A673 (cell line): ENCODE results near the gene FGGY. TPM values are rescaled to one million over a fixed set of nuclear protein-coding genes. Genes with fewer than 3 reads are reported as not detected.

ENCODE experiments used
- BruUV-seq: library from RNA; stranded (reverse); fragments of 400-500 nt; replicated peaks from 2 replicates; lab custom pipeline; 2021; lab: Mats Ljungman, UMichigan
- CTCF ChIA-PET: fragments of 300-600 bp; sonication (Branson Sonifier 250); formaldehyde crosslinking; loops from one replicate; lab custom pipeline; 2022; ENCODE audit warnings: antibody characterized with exemption; lab: Charles Lee
- POLR2A ChIA-PET: fragments of 300-600 bp; sonication (Branson Sonifier 250); formaldehyde crosslinking; loops from one replicate; lab custom pipeline; 2022; ENCODE audit warnings: antibody characterized with exemption; ENCODE audit not compliant: low non-redundant PET; lab: Charles Lee
- DNase-seq: peaks from one replicate; pipeline ENCODE4 v3.0.0-alpha.2; 2015; ENCODE audit warnings: low spot score
- H3K27ac ChIP-seq: fragments of 200-600 bp; sonication (generic); 2 replicates; pipeline ENCODE4 v1.5.1; 2016; ENCODE audit warnings: mixed run types, low read depth, mild to moderate bottlenecking, mixed read lengths, antibody characterized with exemption, low read length; ENCODE audit not compliant: poor library complexity, severe bottlenecking
- H3K27me3 ChIP-seq: fragments of 200-600 bp; sonication (generic); replicated peaks from 2 replicates; pipeline ENCODE4 v1.6.1; 2017; ENCODE audit warnings: mixed run types, low read depth, mild to moderate bottlenecking, mixed read lengths, antibody characterized with exemption, low read length; ENCODE audit not compliant: insufficient read depth, poor library complexity
- H3K36me3 ChIP-seq: fragments of 200-600 bp; sonication (generic); 2 replicates; pipeline ENCODE4 v1.6.1; 2016; ENCODE audit warnings: mixed run types, mild to moderate bottlenecking, mixed read lengths, antibody characterized with exemption, low read length; ENCODE audit not compliant: insufficient read depth, poor library complexity, severe bottlenecking
- H3K4me1 ChIP-seq: fragments of 200-600 bp; sonication (generic); 2 replicates; pipeline ENCODE4 v1.6.1; 2017; ENCODE audit warnings: mixed run types, mild to moderate bottlenecking, mixed read lengths, antibody characterized with exemption, low read length; ENCODE audit not compliant: insufficient read depth, poor library complexity, severe bottlenecking
- H3K4me3 ChIP-seq: fragments of 200-600 bp; sonication (generic); 2 replicates; pipeline ENCODE4 v1.5.1; 2016; ENCODE audit warnings: low read depth, mixed run types, mild to moderate bottlenecking, mixed read lengths, low read length; ENCODE audit not compliant: poor library complexity, severe bottlenecking
- H3K9me3 ChIP-seq: fragments of 200-600 bp; sonication (generic); 2 replicates; pipeline ENCODE4 v1.6.1; 2016; ENCODE audit warnings: mixed run types, low read depth, mild to moderate bottlenecking, mixed read lengths, antibody characterized with exemption, low read length; ENCODE audit not compliant: poor library complexity, severe bottlenecking
- CTCF ChIP-seq: fragments of 300-800, 200-600 bp; sonication (generic); conservative IDR thresholded peaks from 2 replicates; pipeline ENCODE4 v1.5.1; 2017; ENCODE audit warnings: low read depth, mild to moderate bottlenecking, antibody characterized with exemption, low read length, moderate library complexity, mixed read lengths
- EZH2 ChIP-seq: fragments of 200-600 bp; sonication (generic); IDR thresholded peaks from 2 replicates; pipeline ENCODE4 v1.6.1; 2017; ENCODE audit warnings: borderline replicate concordance, low read depth, mild to moderate bottlenecking, mixed read lengths, antibody characterized with exemption, low read length; ENCODE audit not compliant: poor library complexity, severe bottlenecking
- intact Hi-C: fragments of 100-400 bp; cut with micrococcal nuclease; formaldehyde crosslinking; loops from one replicate; pipeline ENCODE4 v1.10.0; 2022; ENCODE audit not compliant: unreplicated experiment
- total RNA-seq: library from RNA; stranded (reverse); gene quantifications from 2 replicates; pipeline ENCODE4 v1.2.3, GENCODE V29; 2021

The FGGY gene
- total RNA-seq, 1 experiment from 2014 or later, result 2.6 TPM

DNA sequence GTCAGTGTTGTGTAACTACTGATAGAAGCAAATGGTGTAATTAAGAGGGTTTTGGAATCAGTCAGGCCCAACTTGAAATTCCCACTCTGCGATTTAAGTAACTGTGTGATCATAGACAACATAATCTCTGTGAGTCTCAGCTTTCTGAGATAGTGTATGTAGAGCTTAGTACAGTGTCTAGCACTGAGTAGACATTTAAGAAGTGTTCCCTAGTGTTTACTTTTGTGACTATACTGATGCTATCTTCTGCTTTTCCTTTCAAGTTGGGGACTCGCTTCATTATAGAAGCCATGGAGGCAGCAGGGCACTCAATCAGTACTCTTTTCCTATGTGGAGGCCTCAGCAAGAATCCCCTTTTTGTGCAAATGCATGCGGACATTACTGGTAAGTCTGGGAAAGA is 370.1 kb downstream of the FGGY start:
- H3K4me3 ChIP-seq, result no peak overlapping the region
- H3K4me1 ChIP-seq, result no peaks in the 10 kb centered on the region
- no peak for TF ChIP-seq EZH2
- TF ChIP-seq CTCF, result no peak
- CTCF ChIA-PET, result no interaction called here
- no peaks in the 10 kb centered on the region for H3K36me3 ChIP-seq
- no peak overlapping the region for H3K27ac ChIP-seq
- intact Hi-C loops, result no loop called here
- H3K27me3 ChIP-seq, result no peaks in the 10 kb centered on the region
- no peaks in the 10 kb centered on the region for H3K9me3 ChIP-seq
- POLR2A ChIA-PET, result no interaction called here
- BruUV-seq, result no TSS peak
- DNase-seq, result no peak

GRCh38 chr1:59669752-59670312 is 372.9 kb downstream of the FGGY start:
- H3K9me3 ChIP-seq, result no peaks in the 10 kb centered on the region
- intact Hi-C loops, result no loop called here
- no TSS peak for BruUV-seq
- POLR2A ChIA-PET, result no interaction called here
- H3K27ac ChIP-seq, result no peak overlapping the region
- no peaks in the 10 kb centered on the region for H3K4me1 ChIP-seq
- TF ChIP-seq EZH2, result no peak
- TF ChIP-seq CTCF, result no peak
- CTCF ChIA-PET, result no interaction called here
- DNase-seq, result peak; percentile 40
- H3K27me3 ChIP-seq, result no peaks in the 10 kb centered on the region
- H3K36me3 ChIP-seq, result no peaks in the 10 kb centered on the region
- no peak overlapping the region for H3K4me3 ChIP-seq

DNA sequence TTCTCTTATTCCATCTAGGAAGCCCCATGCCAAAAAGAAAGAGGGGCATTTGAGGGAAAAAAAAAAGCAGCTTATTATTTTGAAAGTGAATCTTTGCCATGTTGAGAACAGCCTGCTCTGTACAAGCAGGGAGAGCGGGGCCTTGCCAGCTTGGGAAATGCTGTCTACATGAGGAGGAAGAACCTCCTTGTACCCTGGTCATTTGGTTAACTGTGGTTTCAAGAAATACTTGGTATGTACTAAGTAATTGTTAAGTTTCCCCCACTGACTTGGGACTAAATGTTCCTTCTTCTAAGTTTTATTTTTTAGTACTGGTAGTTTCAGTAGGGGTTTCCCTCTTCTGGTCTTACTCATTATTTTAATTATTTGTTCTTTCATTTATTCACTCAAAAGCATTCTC is 373.8 kb downstream of the FGGY start:
- Histone ChIP-seq H3K4me3 (no peak overlapping the region), H3K36me3 (no peaks in the 10 kb centered on the region), H3K9me3 (no peaks in the 10 kb centered on the region), H3K27ac (no peak overlapping the region), H3K27me3 (no peaks in the 10 kb centered on the region), H3K4me1 (no peaks in the 10 kb centered on the region)
- TF ChIP-seq CTCF, result no peak
- no peak for TF ChIP-seq EZH2
- ChIA-PET CTCF (interaction anchor here (0.6 kb wide), 1 partner anchor 278 kb away, joined by 4 read pairs; no protein-coding TSS in a partner anchor), POLR2A (no interaction called here)
- no TSS peak for BruUV-seq
- DNase-seq, result no peak
- intact Hi-C loops, result no loop called here
